Effector memory CD8-positive, alpha-beta T cell (primary cell): ENCODE results near the gene RASSF3.

ENCODE experiments used
- ATAC-seq: fragments of 150-1000 bp; cut with Tn5 transposase; replicated peaks from 2 replicates; pipeline ENCODE4 v1.10.0; 2021; ENCODE audit warnings: mild to moderate bottlenecking, moderate library complexity
- DNase-seq, 3 experiments: peaks; one replicate each; pipeline ENCODE4 v3.0.0; 2021
- H3K27ac Mint-ChIP-seq, 2 donors: one replicate each; pipeline ENCODE4 v1.8.0; 2022; ENCODE audit warnings: mild to moderate bottlenecking in 2 of 2, mixed read lengths in 2 of 2, moderate library complexity in 2 of 2
- H3K27me3 Mint-ChIP-seq, 2 donors: one replicate each; pipeline ENCODE4 v1.8.0; 2022; ENCODE audit warnings: mixed read lengths in 2 of 2
- H3K36me3 Mint-ChIP-seq: one replicate; pipeline ENCODE4 v1.8.0; 2022; ENCODE audit warnings: mild to moderate bottlenecking, moderate library complexity, mixed read lengths; ENCODE audit not compliant: insufficient read depth
- H3K4me1 Mint-ChIP-seq, 2 donors: one replicate each; pipeline ENCODE4 v1.8.0; 2022; ENCODE audit warnings: low read depth in 2 of 2, mixed read lengths in 2 of 2
- H3K4me3 Mint-ChIP-seq, 2 donors: one replicate each; pipeline ENCODE4 v1.8.0; 2022; ENCODE audit warnings: mild to moderate bottlenecking in 2 of 2, mixed read lengths in 2 of 2, moderate library complexity in 2 of 2
- H3K9me3 Mint-ChIP-seq, 2 donors: one replicate each; pipeline ENCODE4 v1.8.0; 2022; ENCODE audit warnings: mixed read lengths in 2 of 2

Gene RASSF3

DNA sequence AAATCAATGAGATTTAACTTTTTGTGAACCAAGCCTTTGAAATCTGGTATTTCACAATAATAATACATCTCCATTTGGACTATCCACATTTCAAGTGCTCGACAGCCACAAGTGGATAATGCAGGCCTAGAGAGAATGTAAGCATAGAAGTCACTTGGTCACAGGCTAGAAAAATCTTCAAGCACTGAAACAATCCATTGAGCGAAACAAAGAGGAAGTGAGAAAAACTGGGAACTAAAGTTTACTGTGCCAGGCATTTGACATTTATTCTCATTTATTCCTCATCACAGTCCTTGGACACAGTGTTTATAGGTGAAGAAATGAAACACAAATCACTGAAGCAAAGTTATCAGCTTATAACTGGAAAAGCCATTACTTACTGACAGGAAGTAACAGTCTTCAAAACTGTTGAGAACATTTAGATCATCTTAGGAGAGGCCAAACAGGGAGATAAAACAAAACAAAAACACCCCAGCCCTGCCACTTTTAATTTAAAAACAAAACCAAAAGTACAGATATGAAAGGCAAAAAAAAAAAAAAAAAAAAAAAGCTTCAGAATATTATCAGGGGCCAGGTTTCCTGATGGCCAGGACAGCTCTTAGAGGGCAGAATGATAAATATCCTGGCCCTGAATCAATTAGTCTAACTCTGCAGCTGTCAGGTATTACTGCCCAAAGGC is 119.8 kb downstream of the RASSF3 start:
- H3K27ac Mint-ChIP-seq: peak overlapping the region; percentile 95 to 99
- ATAC-seq (peak; percentile 81), DNase-seq (no peak)
- H3K27me3 Mint-ChIP-seq: no peaks in the 10 kb centered on the region
- peaks cover 15% of the 10 kb centered on the region for H3K36me3 Mint-ChIP-seq
- H3K9me3 Mint-ChIP-seq: no peaks in the 10 kb centered on the region
- H3K4me3 Mint-ChIP-seq: peak overlapping the region; percentile 55 to 75
- peaks cover 13 to 26% of the 10 kb centered on the region in 2 donors for H3K4me1 Mint-ChIP-seq

DNA sequence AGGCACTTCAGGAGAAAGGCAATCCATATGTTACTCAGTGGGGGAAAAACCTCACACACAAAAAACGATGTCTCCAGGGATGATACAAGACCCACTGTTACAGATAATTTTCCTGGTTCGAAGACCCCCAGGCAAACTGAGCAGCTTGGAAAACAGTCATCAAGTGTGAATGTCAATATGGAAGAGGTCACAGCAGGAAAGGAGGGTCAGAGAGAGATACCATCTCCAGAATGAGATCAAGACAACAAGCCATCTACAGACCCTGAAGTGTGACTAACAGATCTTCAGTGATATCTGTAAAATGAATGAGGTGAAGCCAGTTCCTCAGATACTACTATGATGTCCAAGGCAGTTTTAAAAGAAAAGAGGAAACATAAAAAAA is 120.3 kb downstream of the RASSF3 start:
- Mint-ChIP-seq H3K27ac (peak overlapping the region; percentile 95 to 99), H3K4me1 (peaks cover 13 to 23% of the 10 kb centered on the region in 2 donors), H3K4me3 (peak overlapping the region; percentile 55 to 75), H3K9me3 (no peaks in the 10 kb centered on the region), H3K36me3 (peaks cover 15% of the 10 kb centered on the region), H3K27me3 (no peaks in the 10 kb centered on the region)
- ATAC-seq (peak; percentile 22), DNase-seq (peak in 1 of 3 experiments; percentile 4)

DNA sequence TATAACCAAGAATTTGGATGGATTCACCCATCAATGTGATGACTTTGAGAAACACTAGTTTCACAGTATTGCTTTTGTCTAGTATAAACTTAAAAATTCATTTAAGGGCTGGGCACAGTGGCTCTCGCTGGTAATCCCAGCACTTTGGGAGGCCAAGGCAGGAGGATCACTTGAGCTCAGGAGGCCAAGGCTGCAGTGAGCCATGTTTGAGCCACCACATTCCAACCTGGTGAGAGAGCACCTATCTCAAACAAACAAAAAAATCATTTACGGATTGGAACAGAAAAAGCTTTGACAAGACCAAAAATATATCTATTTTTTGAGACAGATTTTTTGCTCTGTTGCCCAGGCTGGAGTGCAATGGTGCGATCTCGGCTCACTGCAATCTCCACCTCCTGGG is 121.4 kb downstream of the RASSF3 start:
- DNase-seq (no peak), ATAC-seq (no peak)
- H3K4me1 Mint-ChIP-seq: peaks cover 13 to 21% of the 10 kb centered on the region in 2 donors
- H3K36me3 Mint-ChIP-seq: peaks cover 18% of the 10 kb centered on the region
- H3K9me3 Mint-ChIP-seq: no peaks in the 10 kb centered on the region
- H3K27ac Mint-ChIP-seq: peak overlapping the region; percentile 95 to 99
- H3K27me3 Mint-ChIP-seq: no peaks in the 10 kb centered on the region
- H3K4me3 Mint-ChIP-seq: peak overlapping the region in 1 of 2 donors; percentile 31

DNA sequence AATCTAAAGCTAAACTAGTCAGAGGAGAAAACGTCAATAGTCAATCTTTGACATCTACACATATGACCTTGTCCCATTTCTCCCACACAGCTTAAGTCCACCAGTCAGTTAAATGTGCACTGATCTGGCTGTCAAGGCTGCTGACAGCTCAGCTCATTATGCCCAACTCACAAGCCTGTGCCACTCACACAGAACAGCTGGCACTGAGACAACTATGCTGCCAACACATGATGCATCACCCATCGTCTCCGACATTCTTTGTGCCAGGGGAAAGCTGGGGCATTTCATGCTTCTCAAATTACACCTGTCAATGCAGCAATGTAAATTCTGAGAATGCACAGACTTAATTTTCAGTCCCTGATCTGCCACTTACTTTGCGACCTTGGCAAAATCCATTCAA is 123.6 kb downstream of the RASSF3 start:
- H3K36me3 Mint-ChIP-seq: peaks cover 24% of the 10 kb centered on the region
- H3K27ac Mint-ChIP-seq: peak overlapping the region in 1 of 2 donors; percentile 27
- H3K4me1 Mint-ChIP-seq: peaks cover 17 to 19% of the 10 kb centered on the region in 2 donors
- DNase-seq (no peak), ATAC-seq (no peak)
- H3K4me3 Mint-ChIP-seq: no peak overlapping the region
- no peaks in the 10 kb centered on the region for H3K27me3 Mint-ChIP-seq
- H3K9me3 Mint-ChIP-seq: no peaks in the 10 kb centered on the region

DNA sequence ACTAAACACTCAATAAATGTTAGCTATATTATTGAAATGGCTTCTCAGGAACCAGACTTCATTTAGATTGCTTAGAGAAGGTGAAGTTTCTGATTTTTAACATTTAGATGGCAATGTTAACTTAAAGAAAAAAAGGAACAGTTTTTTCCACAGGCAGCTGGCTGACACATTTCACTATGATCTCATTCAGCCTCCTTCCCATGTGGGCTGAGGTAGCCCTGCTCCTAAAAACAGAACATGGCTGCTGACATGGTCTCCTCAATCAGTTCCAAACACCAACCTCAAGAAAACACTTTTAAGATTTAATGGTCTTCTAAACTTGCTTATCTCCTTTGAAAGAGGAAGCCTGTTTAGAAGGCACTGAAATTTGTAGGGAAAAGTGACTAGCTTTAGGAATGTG is 125.1 kb downstream of the RASSF3 start:
- Mint-ChIP-seq H3K4me3 (no peak overlapping the region), H3K36me3 (peaks cover 37% of the 10 kb centered on the region), H3K27ac (no peak overlapping the region), H3K4me1 (peaks cover 10 to 17% of the 10 kb centered on the region in 2 donors), H3K27me3 (no peaks in the 10 kb centered on the region), H3K9me3 (no peaks in the 10 kb centered on the region)
- no peak for DNase-seq
- ATAC-seq: no peak

DNA sequence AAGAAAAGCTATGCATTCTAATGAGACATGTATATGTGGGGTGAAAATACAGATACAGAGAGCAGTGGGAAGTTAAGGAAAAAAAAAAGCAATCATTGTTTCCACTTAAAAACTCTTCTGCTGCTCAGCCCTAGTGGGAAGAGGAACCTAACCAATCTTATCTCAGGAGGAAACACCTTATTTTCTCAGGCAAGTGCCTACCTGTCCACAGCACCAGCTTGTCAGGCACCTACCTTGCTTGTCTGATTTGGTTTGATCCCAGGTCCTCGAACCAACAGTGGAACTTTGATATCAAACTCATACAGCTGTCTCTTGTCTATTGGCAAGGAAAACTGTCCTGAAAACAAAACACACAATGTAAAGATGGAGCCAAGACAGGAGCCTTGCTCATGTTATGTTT is 126.5 kb downstream of the RASSF3 start:
- no peak overlapping the region for H3K4me3 Mint-ChIP-seq
- H3K4me1 Mint-ChIP-seq: peaks cover 0 to 9% of the 10 kb centered on the region in 2 donors
- peaks cover 47% of the 10 kb centered on the region for H3K36me3 Mint-ChIP-seq
- H3K27me3 Mint-ChIP-seq: no peaks in the 10 kb centered on the region
- DNase-seq (no peak), ATAC-seq (no peak)
- H3K9me3 Mint-ChIP-seq: no peaks in the 10 kb centered on the region
- no peak overlapping the region for H3K27ac Mint-ChIP-seq

DNA sequence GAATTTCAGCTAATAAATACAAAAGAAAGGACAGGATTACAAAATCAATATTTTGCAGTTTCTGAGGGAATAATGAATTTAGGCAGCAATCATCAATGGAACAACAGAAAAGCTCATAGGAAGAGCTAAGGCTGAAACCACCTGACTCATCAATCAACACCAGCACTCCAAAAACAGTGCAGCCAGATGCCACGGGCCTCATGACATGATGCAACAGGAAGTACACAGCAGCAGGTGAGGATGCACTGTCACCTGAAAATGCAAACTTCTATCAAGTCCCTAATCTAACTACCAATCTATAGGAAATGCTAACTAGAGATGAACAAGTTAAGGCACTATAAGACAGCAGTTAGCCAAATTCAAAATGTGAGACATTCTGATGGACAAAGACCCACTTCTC is 127.2 kb downstream of the RASSF3 start:
- H3K36me3 Mint-ChIP-seq: peaks cover 46% of the 10 kb centered on the region
- H3K27me3 Mint-ChIP-seq: no peaks in the 10 kb centered on the region
- no peak overlapping the region for H3K4me3 Mint-ChIP-seq
- peaks cover 0 to 9% of the 10 kb centered on the region in 2 donors for H3K4me1 Mint-ChIP-seq
- no peaks in the 10 kb centered on the region for H3K9me3 Mint-ChIP-seq
- peak; percentile 62 for ATAC-seq
- DNase-seq: no peak
- H3K27ac Mint-ChIP-seq: peak overlapping the region in 1 of 2 donors; percentile 38

DNA sequence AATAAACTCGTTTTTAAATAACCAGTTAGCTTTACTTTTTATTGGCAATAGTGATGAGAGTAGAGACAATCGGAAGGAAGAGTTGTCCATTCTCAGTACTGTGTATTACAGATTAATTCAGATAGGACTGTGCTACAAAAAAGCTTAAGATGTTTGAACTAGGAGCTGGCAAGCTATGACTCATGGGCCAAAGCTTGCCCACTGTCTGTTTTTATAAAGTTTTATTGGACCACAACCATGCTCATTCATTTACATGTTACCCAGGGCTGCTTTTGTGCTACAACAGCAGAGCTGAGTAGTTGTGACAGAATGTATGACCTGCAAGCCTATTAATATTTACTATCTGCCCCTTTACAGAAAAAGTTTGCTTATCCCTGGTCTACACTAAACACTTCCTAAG is 129.5 kb downstream of the RASSF3 start:
- no peak overlapping the region for H3K4me3 Mint-ChIP-seq
- ATAC-seq: no peak
- no peak overlapping the region for H3K27ac Mint-ChIP-seq
- peaks cover 0 to 9% of the 10 kb centered on the region in 2 donors for H3K4me1 Mint-ChIP-seq
- no peak for DNase-seq
- H3K36me3 Mint-ChIP-seq: peaks cover 49% of the 10 kb centered on the region
- no peaks in the 10 kb centered on the region for H3K9me3 Mint-ChIP-seq
- no peaks in the 10 kb centered on the region for H3K27me3 Mint-ChIP-seq

DNA sequence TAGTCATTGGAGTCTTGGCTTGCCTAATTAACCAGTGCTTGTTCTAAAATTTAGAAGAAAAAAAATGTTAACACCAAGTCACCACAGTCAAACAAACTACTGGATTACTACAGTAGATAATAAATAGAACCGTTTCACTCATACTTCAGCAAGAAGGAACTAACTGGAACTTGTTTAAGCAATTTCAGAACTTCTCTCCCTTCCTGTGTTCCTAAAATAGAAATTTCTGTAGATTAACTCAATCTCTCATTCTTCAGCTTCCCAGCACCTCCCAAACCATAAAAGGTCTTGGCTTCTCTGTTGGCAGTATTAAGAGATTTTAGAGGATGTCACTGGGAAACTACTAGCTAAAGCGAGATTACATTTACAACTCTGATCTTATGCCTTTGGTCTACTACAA is 130.4 kb downstream of the RASSF3 start:
- Mint-ChIP-seq H3K4me1 (peaks cover 0 to 9% of the 10 kb centered on the region in 2 donors), H3K9me3 (no peaks in the 10 kb centered on the region), H3K27me3 (no peaks in the 10 kb centered on the region), H3K4me3 (no peak overlapping the region), H3K36me3 (peaks cover 54% of the 10 kb centered on the region), H3K27ac (peak overlapping the region in 1 of 2 donors; percentile 41)
- ATAC-seq (no peak), DNase-seq (no peak)

DNA sequence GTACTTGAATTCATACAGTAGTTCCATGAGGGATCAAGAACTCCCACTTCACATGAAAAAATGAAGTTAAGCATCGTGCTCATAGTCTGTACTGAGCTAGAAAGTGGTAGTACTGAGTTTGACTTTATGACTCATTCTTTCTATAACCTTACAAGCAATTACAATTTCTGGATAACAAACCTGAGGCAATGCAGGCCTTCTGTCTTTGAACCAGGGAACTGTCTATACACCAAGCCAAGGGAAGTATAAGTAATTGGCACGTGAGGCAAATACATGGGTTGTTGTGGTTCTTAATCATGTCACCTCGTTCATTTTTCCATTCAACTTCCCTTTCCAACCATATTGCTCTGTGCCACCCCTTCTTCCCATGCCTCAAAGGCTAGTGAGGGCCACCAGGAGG is 132.1 kb downstream of the RASSF3 start:
- no peak for ATAC-seq
- H3K27ac Mint-ChIP-seq: no peak overlapping the region
- no peaks in the 10 kb centered on the region for H3K9me3 Mint-ChIP-seq
- H3K4me1 Mint-ChIP-seq: peaks cover 0 to 6% of the 10 kb centered on the region in 2 donors
- H3K27me3 Mint-ChIP-seq: no peaks in the 10 kb centered on the region
- no peak overlapping the region for H3K4me3 Mint-ChIP-seq
- DNase-seq: no peak
- H3K36me3 Mint-ChIP-seq: peaks cover 55% of the 10 kb centered on the region

DNA sequence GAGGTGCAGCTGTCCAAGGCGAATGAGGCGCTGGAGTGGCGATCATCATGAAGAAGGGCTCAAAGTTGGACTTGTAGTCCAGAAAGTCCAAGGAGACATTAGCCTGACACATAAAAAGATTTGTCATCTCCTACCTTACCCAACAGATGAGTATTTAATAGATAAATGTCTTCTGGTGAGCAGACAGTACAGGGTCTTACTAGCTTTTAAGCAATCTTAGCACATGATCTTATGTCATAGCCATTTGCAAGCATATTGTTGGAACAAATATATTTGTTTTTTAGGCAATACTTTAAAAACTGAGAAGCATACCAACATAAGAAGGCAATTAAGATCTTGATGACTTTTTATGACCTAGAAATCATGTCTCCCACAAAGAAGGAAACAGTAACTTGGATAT is 132.9 kb downstream of the RASSF3 start:
- Mint-ChIP-seq H3K9me3 (no peaks in the 10 kb centered on the region), H3K36me3 (peaks cover 53% of the 10 kb centered on the region), H3K4me3 (no peak overlapping the region), H3K27ac (no peak overlapping the region), H3K27me3 (no peaks in the 10 kb centered on the region), H3K4me1 (peaks cover 0 to 2% of the 10 kb centered on the region in 2 donors)
- ATAC-seq (no peak), DNase-seq (no peak)

DNA sequence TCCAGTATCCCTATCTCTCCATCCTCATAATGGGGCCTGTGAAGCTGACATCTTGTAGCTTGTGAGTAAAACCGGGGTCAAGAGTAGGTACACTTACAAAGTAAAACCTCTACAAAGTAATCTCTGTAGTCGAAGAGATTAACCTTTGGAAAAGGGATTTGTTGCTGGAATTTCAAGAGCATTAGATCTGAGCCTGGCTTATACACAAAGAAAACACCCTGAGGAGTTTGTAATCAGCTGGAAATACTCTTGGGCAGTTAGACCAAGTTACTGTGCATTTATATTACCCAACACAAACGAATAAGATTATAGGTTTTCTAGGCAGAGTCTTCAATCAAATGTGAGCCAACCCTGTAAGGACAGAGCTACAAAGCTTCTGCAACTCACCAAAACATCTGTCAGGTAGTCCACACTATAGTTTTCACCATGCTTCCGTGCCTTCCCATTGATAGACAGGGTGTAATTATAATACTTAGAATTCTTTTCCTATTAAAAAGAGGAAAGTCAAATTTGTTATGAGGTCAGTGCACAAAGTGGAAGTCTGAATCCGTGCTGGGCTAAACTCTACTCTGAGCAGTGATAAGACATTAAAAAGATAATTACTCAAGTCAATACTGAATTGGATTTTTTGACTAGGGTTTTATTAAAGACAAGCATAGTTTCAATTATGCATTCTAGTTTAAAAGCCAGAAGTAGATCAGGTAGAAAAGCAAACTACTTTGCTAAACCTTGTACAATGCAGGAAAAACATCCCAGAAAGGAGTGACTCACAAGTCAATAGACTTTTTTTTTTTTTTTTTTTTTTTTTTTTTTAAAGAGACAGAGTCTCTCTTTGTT is 134.3 kb downstream of the RASSF3 start:
- Mint-ChIP-seq H3K36me3 (peaks cover 50% of the 10 kb centered on the region), H3K27me3 (no peaks in the 10 kb centered on the region), H3K4me1 (peaks cover 0 to 3% of the 10 kb centered on the region in 2 donors), H3K4me3 (no peak overlapping the region), H3K27ac (no peak overlapping the region), H3K9me3 (no peaks in the 10 kb centered on the region)
- DNase-seq: no peak
- ATAC-seq: no peak

DNA sequence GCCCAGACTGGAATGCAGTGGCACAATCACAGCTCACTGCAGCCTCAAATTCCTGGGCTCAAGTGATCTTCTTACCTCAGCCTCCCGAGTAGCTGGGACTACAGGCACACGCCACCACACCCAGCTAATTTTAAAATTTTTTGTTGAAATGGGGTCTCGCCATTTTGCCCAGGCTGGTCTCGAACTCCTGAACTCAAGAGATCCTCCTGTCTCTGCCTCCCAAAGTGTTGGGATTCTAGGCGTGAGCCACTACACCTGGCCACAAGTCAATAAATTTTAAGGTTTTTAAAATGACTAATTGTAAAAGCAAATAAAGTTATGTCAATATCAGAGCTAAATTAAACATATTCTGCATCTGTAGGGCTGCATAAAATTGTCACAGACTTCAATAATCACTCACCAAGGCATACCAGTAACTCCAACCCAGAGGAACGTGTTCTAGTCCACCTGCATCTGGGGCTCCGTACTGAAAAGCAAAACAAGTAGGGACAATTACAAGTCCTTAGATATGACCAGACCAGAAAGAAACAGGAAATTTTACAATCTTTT is 135.0 kb downstream of the RASSF3 start:
- H3K4me3 Mint-ChIP-seq: no peak overlapping the region
- peaks cover 0 to 4% of the 10 kb centered on the region in 2 donors for H3K4me1 Mint-ChIP-seq

DNA sequence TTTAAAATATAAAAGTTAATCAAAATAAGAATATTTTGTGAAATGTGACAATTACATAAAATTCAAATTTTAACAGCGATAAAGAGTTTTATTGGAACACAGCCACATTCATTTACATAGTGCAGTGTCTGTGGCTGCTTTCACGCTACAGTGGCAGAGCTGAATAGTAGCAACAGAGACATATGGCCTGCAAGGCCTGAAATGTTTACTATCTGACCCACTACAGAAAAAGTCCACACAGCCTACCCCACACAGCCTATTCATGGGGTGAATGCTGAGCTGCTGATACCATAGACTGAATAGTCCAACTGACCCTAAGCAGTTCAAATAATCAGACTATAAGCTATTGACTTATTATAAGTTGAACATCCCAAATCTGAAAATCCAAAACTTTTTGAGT is 135.7 kb downstream of the RASSF3 start:
- peaks cover 55% of the 10 kb centered on the region for H3K36me3 Mint-ChIP-seq
- no peak overlapping the region for H3K4me3 Mint-ChIP-seq
- no peaks in the 10 kb centered on the region for H3K9me3 Mint-ChIP-seq
- peaks cover 0 to 4% of the 10 kb centered on the region in 2 donors for H3K4me1 Mint-ChIP-seq
- no peak for ATAC-seq
- no peak for DNase-seq
- no peaks in the 10 kb centered on the region for H3K27me3 Mint-ChIP-seq
- H3K27ac Mint-ChIP-seq: no peak overlapping the region

More for the DNA sequence above, 135.0 kb downstream of the RASSF3 start:
- no peak overlapping the region for H3K27ac Mint-ChIP-seq
- DNase-seq: no peak
- H3K9me3 Mint-ChIP-seq: no peaks in the 10 kb centered on the region
- no peaks in the 10 kb centered on the region for H3K27me3 Mint-ChIP-seq
- ATAC-seq: no peak
- H3K36me3 Mint-ChIP-seq: peaks cover 52% of the 10 kb centered on the region
